ENCODE measurements around the gene CBY1.

The CBY1 gene

DNA sequence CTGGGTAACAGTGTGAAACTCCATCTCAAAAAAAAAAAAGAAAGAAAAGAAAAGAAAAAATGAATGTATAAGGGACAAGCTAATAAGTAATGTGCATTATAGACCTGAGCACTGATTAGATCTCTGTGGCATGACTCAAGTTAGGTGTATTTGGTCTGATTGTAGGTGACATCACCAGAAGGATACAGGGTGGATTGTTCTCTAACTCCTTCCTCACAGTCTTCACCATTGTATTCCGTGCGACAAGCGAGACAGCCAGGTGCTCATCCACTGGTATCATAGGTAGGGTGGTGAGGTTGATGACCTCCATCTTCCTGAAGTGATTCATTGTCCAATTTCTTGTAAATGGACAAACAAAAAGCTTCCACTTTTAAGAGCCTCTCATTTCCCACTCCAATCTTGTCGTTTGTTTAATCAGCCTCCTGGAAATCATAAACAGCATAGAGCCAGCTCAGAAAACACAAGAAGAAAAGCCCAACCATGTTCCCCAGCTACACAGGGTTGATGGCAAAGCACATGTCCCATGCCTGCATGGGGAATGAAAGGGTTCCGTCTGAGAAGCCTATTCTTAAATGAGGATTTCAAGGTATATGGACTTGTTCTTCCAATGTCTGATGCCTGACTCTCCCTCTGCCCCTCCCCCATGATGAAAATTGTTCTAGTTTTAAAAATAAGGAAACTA lies 6.5 kb upstream of the CBY1 start:
- no peak for DNase-seq (ENCODE audit: low read depth)

- no peak for DNase-seq (ENCODE audit: low read depth)
Measured at GRCh38 chr22:38652859-38653258, 3.6 kb upstream of the CBY1 start.

DNA sequence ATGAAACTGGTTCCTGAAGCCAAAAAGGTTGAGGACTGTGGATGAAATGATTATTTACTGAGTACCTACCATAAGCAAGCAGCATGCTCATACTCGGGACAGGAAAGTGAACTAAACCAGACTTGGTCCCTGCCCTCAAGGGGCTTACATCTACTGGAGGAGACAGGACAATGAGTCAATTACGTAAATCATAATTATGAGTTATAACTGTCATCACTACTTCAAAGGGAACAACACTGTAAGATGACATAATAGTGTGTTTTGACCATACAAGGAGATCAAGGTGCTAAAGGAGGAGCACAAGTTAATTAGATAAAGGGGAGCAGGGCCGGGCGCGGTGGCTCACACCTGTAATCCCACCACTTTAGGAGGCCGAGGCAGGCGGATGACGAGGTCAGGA lies 2.7 kb upstream of the CBY1 start:
- DNase-seq (ENCODE audit: low read depth): no peak

GRCh38 chr22:38655519-38656255 lies 751 bp upstream of the CBY1 start:
- DNase-seq (ENCODE audit: low read depth): peak; percentile 1

- DNase-seq (ENCODE audit: low read depth): no peak
Measured at GRCh38 chr22:38657045-38657909, 839 bp downstream of the CBY1 start.

GRCh38 chr22:38674888-38675287 lies 18.4 kb downstream of the CBY1 start:
- DNase-seq (ENCODE audit: low read depth): no peak

DNA sequence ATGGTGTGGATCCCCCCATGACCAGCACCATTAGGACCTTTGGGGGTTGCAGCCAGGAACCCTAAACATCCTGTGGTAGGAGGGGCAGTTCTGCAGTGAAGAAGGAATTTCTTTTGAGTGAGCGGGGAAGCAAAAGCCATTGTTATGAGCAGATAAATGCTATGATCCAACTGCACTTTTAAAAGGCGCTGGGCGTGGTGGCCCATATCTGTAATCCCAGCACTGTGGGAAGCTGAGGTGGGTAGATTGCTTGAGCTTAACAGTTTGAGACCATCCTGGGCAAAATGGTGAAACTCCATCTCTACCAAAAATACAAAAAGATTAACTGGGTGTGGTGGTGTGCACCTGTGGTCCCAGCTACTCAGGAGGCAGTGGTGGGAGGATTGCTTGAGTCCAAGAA lies 19.4 kb downstream of the CBY1 start:
- no peak for DNase-seq (ENCODE audit: low read depth)

DNA sequence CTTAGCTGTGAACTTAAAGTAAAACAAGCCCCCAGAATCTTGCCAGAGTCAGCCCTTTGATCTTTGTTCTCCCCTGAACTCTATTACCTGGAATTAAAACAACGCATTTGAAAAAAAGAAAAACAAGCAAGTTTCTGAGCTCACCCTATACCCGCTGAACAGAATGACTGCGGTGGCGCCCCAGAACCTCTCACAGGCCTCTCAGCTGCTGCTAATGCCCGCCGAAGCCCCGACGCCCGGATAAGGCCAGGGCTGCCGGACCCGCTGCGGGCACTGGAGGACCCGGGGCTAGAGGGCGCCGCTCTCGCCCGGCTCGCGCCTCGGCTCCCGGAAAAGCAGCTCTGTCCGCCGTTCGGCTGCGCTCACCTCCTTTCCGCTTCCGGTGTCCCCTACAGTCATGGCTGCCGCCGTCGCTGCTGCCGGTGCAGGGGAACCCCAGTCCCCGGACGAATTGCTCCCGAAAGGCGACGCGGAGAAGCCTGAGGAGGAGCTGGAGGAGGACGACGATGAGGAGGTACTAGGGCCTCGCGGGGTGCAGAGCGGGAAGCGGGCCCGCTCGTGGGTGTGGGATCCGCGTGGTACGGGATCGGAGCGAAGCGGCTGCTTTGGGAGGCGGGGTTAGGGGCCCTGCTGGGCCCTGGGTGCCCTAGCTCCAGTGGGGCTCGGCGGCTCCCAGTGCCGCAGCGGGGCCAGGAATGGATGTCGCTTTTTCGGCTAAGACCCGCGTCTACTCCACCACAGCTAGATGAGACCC lies 25.3 kb downstream of the CBY1 start, which contains the start of gene TOMM22:
TSS of gene TOMM22 (plus strand) at position 376 of the 754 bp plus-strand sequence. CDS start at position 398, 22 bp downstream.
- peak; percentile 42 for DNase-seq (ENCODE audit: low read depth)

DNA sequence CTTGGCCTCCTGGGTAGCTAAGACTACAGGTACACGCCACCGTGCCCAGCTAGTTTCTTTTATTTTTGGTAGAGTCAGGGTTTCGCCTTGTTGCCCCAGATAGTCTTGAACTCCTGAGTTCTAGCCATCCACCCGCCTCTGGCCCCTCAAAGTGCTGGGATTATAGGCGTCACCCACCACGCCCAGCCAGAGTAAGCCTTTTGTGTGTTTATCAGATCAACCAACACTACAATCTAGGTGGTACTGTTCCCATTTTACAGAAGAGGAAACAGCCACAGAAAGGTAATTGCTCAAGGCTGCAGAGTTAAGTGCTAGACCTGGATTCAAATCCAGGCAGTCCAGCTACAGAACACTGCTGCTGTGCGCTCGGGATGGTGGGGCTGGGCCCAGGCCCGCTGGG lies 28.5 kb downstream of the CBY1 start:
- DNase-seq (ENCODE audit: low read depth): no peak

GRCh38 chr22:38685761-38686160 lies 29.3 kb downstream of the CBY1 start:
- no peak for DNase-seq (ENCODE audit: low read depth)

DNA sequence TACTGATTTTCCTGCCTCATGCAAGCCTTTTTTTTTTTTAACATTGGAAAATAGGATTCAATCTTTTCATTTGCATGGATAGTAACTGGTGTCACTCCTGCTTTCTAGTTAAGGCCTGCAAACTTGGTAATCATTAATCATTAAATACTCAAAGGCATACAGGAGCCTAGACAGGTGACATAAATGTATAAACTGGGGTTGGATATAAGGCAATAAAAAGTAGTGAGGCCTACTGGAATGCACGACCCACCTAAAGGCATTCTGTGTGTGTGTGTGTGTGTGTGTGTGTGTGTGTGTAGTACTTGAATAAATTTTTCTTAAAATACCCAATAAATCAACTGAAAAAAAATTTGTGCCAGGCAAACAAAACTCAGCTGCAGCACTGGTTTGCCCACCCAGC lies 33.2 kb downstream of the CBY1 start:
- DNase-seq (ENCODE audit: low read depth): no peak

DNA sequence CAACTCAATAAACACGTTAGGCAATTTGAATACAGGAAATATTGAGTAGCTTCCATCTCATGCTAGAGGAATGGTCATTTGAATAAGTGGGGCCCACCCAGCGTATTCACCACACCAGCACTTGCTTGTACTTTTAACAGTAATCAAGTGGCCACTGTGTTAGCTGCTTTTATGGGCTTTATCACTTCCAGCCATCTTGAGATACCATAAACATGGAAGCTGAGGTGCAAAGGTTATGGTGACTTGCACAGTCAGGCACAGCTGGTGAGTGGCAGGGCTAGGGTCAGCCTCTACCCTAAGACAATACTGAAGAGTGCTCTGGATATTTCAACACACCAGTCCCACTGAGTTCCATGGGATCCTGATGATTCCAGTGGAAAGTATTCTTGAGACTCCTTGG lies 37.6 kb downstream of the CBY1 start:
- DNase-seq (ENCODE audit: low read depth): no peak

DNA sequence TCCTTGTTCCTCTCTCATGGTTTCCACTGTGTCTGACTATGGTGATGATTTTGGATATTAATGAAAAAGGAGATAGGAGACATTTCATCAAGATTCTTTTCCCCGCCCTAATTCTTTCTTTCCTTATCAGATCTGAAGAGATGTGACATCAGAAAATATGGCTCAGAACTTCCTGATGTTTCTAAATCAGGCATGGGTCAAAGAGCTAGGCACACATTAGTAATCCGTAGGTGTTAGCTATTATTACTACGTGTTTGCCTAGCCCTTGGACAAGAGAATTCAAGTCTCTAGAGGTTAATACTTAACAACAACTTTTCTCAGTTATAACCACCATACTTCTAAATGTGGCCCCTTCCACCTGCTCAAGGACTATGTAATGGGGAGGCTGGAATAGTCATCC lies 38.5 kb downstream of the CBY1 start:
- DNase-seq (ENCODE audit: low read depth): no peak

DNA sequence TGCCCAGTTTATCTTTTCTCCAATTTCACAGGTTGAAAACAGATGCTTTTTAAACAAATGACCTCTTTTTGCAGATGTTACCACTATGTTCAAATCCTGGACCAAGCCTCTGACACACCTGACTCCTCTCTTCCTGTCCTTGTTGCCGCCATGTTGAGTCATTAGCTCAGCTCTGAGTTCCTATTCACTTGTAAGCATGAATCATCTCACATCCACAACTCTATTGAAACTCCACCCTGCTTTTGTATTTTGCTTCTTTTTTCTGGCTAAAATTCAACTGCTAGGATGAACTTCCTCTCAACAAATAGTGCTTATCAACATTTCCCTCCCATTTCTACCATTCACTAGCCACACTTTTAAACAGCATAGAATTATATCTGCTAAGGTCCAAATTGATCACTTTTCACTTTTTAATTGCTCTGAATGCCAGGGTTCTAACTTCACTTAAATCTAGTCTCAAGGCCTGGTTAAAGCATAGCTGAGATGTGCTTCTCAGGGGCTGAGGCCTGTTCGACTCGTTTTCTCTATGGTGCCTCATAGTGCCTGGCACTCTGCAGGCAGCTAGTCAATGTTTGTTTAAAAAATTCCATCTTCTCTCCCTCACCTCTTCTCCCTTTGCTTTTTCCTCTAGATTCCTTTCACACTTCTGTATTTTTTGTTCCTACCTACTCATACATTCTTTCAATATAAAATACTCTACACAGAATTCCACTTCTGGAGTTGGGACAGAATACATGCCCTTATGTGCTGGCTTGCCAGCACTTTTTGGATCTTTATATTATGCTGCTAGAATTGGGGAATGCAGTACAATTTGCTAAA lies 40.4 kb downstream of the CBY1 start:
- DNase-seq (ENCODE audit: low read depth): no peak

DNA sequence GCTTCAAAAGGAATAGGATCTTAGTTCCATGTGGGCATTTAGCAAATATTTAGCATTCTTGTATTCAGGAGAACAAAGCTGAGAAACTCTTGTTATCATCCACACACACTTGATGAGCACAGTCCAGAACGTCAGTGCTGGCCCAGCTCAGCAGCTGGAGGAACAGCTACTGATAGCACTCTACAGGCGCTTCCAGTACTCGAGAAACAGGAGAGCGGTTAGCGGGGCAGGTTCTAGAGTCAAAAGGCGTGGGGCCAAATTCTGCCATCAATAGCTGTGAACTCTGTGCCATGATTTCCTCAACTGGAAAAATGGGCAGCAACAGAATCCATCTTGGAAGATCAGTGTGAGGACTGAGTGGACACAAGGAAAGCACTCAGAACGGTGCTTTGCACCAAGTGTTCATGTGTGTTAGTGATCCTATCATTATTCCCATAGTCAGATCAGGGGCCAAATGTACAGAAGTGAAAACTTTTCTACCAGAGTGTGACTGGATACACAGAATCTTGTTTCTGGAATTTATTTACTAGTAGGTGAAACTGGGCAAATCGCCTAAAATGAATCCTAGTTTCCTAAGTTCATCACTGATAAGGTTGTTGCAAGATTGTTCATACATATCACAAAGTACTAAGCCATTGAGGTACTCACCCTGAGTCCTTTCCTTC lies 41.1 kb downstream of the CBY1 start:
- no peak for DNase-seq (ENCODE audit: low read depth)

DNA sequence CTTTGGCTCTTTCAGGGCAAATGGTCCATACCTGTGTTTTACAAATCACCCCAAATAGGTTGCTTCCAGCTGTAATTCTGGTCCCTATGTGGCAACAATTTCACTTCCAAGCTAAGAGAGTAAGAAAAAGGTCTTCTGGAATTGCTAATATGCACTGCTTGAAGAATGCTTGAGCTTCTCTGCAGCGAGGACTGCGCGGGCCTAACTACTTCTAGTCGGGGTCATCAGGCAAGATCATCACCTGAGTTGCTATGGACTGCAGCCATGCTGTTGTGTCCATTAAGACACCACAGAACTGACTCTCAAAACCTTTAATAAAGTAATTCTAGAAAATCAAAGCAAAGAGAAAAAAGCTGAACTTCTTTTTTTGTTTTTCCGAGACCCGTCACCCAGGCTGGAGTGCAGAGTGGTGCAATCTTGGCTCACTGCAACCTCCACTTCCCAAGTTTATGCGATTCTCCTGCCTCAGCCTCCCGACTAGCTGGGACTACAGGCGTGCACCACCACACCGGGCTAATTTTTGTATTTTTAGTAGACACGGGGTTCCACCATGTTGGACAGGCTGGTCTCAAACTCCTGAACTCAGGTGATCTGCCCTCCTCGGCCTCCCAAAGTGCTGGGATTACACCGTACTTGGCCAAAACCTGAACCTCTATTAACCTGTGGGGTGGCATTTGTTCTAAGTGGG lies 42.1 kb downstream of the CBY1 start:
- DNase-seq (ENCODE audit: low read depth): no peak

- DNase-seq (ENCODE audit: low read depth): no peak
Measured at GRCh38 chr22:38699143-38699542, 42.7 kb downstream of the CBY1 start.

- DNase-seq (ENCODE audit: low read depth): no peak
Measured at GRCh38 chr22:38699784-38700183, 43.3 kb downstream of the CBY1 start.

GRCh38 chr22:38700270-38700788 lies 43.9 kb downstream of the CBY1 start:
- DNase-seq (ENCODE audit: low read depth): no peak
